Calu3 (cell line): ENCODE data around the gene LAMA5. TPM values are rescaled to one million over a fixed set of nuclear protein-coding genes. Genes with fewer than 3 reads are reported as not detected.

ENCODE experiments used
- BruUV-seq: library from RNA; stranded (reverse); fragments of 400-500 nt; replicated peaks from 2 replicates; lab custom pipeline; 2021; lab: Mats Ljungman, UMichigan
- CTCF ChIA-PET: fragments of 300-600 bp; sonication (Branson Sonifier 250); formaldehyde crosslinking; loops from one replicate; lab custom pipeline; 2022; ENCODE audit warnings: antibody characterized with exemption; lab: Charles Lee
- DNase-seq: peaks from one replicate; pipeline ENCODE4 v3.0.0; 2022
- H3K27ac Mint-ChIP-seq: one replicate; pipeline ENCODE4 v1.8.0; 2022; ENCODE audit warnings: mixed read lengths; ENCODE audit not compliant: unreplicated experiment
- H3K27me3 Mint-ChIP-seq: one replicate; pipeline ENCODE4 v1.8.0; 2022; ENCODE audit warnings: mixed read lengths; ENCODE audit not compliant: unreplicated experiment
- H3K36me3 Mint-ChIP-seq: one replicate; pipeline ENCODE4 v1.8.0; 2022; ENCODE audit warnings: mild to moderate bottlenecking, moderate library complexity, mixed read lengths; ENCODE audit not compliant: insufficient read depth, unreplicated experiment
- H3K4me1 Mint-ChIP-seq: one replicate; pipeline ENCODE4 v1.8.0; 2022; ENCODE audit warnings: mild to moderate bottlenecking, low read depth, mixed read lengths; ENCODE audit not compliant: unreplicated experiment
- H3K4me3 Mint-ChIP-seq: one replicate; pipeline ENCODE4 v1.8.0; 2022; ENCODE audit warnings: mild to moderate bottlenecking, low read depth, moderate library complexity, mixed read lengths; ENCODE audit not compliant: unreplicated experiment
- H3K9me3 Mint-ChIP-seq: one replicate; pipeline ENCODE4 v1.8.0; 2022; ENCODE audit warnings: low read depth, mixed read lengths; ENCODE audit not compliant: unreplicated experiment
- intact Hi-C: fragments of 100-400 bp; cut with micrococcal nuclease; formaldehyde crosslinking; loops from one replicate; pipeline ENCODE4 v1.10.0; 2022; ENCODE audit not compliant: unreplicated experiment
- total RNA-seq: library from RNA; stranded (reverse); gene quantifications from 2 replicates; pipeline ENCODE4 v1.2.3, GENCODE V29; 2022
- TF ChIP-seq, protein P1 (sequence below): fragments of 200-600 bp; IDR thresholded peaks from one replicate; pipeline ENCODE4 v1.8.0; 2022; ENCODE audit warnings: antibody characterized with exemption; ENCODE audit not compliant: unreplicated experiment

LAMA5 gene
- total RNA-seq, 1 experiment from 2014 or later, result 763 TPM

DNA sequence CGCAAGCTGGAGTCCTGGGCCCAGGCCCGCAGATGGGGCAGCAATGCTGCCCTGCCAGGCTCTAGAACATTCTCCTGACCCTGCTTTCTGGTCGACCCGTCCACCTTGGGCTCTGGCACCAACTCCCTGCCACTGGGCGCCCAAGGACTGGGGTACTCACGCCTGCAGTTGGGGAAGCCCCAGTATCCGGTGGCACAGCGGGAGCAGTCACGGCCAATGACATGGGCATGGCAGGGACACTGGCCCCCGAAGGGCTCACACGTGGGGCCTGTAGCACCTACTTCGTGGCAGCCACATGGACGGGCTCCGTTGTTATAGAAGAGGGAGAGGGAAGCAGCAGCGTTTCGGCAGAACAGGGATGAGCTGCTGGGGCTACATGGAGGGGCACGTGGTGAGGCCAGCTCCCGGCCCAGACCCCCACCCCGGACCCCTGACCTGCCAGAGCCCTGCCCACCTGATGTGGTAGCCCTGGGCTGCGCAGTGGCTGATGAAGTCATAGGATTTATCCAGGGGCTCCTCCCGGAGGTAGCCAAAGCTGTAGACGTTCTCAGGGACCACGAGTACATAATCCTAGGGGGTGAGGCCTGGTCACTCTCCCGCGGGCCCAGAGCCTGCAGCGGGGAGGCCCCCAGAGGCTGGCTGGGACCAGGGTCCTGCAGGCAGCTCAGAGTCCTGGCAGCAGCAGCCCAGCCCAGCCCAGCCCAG lies 38.3 kb downstream of the LAMA5 start:
- TF ChIP-seq, protein P1, sequence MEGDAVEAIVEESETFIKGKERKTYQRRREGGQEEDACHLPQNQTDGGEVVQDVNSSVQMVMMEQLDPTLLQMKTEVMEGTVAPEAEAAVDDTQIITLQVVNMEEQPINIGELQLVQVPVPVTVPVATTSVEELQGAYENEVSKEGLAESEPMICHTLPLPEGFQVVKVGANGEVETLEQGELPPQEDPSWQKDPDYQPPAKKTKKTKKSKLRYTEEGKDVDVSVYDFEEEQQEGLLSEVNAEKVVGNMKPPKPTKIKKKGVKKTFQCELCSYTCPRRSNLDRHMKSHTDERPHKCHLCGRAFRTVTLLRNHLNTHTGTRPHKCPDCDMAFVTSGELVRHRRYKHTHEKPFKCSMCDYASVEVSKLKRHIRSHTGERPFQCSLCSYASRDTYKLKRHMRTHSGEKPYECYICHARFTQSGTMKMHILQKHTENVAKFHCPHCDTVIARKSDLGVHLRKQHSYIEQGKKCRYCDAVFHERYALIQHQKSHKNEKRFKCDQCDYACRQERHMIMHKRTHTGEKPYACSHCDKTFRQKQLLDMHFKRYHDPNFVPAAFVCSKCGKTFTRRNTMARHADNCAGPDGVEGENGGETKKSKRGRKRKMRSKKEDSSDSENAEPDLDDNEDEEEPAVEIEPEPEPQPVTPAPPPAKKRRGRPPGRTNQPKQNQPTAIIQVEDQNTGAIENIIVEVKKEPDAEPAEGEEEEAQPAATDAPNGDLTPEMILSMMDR, result no peak
- CTCF ChIA-PET, result interaction anchor here (0.6 to 2.9 kb wide), 2 partner anchors 54 to 1426 kb away, joined by 8 to 14 read pairs; no protein-coding TSS in a partner anchor
- no TSS peak for BruUV-seq
- no peaks in the 10 kb centered on the region for H3K27me3 Mint-ChIP-seq
- peak overlapping the region; percentile 30 for H3K27ac Mint-ChIP-seq
- no peaks in the 10 kb centered on the region for H3K9me3 Mint-ChIP-seq
- peaks cover 94% of the 10 kb centered on the region for H3K36me3 Mint-ChIP-seq
- H3K4me3 Mint-ChIP-seq, result no peak overlapping the region
- no peaks in the 10 kb centered on the region for H3K4me1 Mint-ChIP-seq
- intact Hi-C loops, result no loop called here
- DNase-seq, result no peak

DNA sequence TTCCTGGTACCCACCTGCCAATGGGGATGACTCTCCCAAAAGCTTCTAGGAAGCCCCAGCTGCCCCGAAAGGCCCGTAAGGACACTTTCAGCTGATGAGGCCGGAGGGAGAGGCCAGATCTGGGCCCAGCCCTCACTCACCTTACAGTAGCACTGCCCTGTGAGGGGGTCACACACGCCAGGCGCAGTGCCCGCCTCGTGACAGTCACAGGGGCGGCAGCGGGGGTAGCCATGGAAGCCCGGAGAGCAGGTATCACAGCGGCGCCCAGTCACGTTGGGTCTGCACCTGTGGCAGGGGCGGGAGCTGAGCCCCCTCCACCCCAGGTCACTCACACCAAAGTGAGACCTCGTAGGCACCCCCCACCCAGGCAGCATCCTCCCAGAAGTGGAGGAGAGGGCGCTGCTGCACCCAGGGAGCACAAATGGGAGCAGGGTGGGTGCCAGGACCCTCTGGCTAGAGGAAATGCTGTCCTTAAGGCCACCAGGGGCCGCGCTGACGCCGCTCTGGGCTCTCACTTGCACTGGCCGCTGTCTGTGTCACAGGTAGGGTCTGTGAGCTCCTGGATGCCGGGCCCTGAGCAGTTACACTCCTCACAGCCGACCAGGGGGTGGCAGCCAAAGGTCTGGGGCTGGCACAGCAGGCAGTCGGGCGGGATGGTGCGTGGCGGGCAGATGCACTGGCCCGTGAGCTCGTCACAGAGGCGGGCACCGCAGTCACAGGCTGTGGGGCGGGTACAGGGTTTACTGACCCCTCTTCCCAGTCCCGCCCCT lies 39.2 kb downstream of the LAMA5 start:
- intact Hi-C loops, result no loop called here
- Mint-ChIP-seq H3K4me1 (no peaks in the 10 kb centered on the region), H3K4me3 (no peak overlapping the region), H3K27ac (peak overlapping the region; percentile 30), H3K9me3 (no peaks in the 10 kb centered on the region), H3K36me3 (peaks cover 100% of the 10 kb centered on the region), H3K27me3 (no peaks in the 10 kb centered on the region)
- no TSS peak for BruUV-seq
- CTCF ChIA-PET, result interaction anchor here (0.6 to 2.9 kb wide), 3 partner anchors 40 to 660 kb away, joined by 3 to 14 read pairs (median 3); no protein-coding TSS in a partner anchor
- no peak for DNase-seq
- TF ChIP-seq, protein P1, result no peak

DNA sequence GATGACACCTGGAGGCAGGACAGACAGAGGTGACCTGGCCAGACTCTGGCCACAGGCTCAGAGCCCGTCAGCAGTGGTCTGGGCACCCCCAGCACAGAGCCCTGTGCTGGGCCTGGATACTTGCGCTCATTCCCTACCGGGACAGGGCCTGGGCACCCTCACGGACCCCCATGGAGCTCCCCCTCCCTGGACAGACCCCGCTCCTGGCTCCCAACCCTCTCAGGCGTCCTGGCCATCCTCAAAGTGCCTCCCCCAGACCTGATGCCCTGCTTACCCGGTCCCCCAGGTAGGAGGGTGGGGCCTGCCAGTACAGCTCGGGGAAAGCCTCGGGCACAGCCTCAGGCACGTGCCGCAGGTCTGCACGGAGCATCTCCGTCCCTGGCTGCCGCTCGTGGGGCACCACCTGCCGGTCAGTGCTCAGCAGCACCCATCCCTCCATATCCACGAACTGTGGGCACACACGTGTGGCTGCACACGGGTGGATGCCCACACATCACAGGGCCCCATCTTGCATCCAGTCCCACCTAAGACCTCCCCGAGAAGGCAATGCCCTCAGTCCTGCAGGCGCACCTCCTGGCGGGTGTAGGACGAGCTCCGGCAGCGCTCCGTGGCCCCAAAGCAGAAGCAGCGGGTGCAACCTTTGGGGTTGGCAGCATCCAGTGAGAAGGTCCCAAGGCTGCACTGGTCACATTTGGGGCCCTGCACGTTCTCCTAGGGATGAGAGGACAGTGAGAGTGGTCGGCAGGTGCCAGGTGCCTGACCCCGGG lies 40.0 kb downstream of the LAMA5 start:
- no peak overlapping the region for H3K27ac Mint-ChIP-seq
- H3K4me1 Mint-ChIP-seq, result no peaks in the 10 kb centered on the region
- CTCF ChIA-PET, result interaction anchor here (2.9 kb wide), 1 partner anchor 55 kb away, joined by 14 read pairs; no protein-coding TSS in a partner anchor
- no peaks in the 10 kb centered on the region for H3K27me3 Mint-ChIP-seq
- no peaks in the 10 kb centered on the region for H3K9me3 Mint-ChIP-seq
- TSS peak; percentile 21 for BruUV-seq
- TF ChIP-seq, protein P1, result no peak
- intact Hi-C loops, result no loop called here
- no peak overlapping the region for H3K4me3 Mint-ChIP-seq
- peaks cover 100% of the 10 kb centered on the region for H3K36me3 Mint-ChIP-seq
- no peak for DNase-seq

DNA sequence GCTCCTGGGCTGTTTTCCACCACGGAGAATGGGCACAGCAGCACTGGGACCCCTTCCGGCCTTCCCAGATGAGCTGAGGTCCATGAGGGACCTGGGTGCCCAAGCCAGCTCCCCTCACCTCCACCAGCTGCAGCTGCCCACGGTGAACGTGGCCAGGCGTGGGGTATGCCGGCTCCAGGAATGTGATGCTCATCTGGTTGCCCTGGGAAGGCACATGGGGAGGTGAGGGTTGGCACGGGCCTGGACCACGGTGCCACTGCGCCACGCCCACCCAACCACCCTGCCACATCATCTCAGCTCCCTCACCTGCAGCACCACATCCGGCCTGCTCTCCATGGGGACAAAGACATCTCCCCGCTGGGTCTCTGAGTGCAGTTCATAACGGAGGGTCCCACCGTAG lies 40.6 kb downstream of the LAMA5 start:
- intact Hi-C loops, result no loop called here
- Mint-ChIP-seq H3K4me1 (no peaks in the 10 kb centered on the region), H3K9me3 (no peaks in the 10 kb centered on the region), H3K4me3 (no peak overlapping the region), H3K36me3 (peaks cover 100% of the 10 kb centered on the region), H3K27me3 (no peaks in the 10 kb centered on the region), H3K27ac (peak overlapping the region; percentile 15)
- DNase-seq, result no peak
- TF ChIP-seq, protein P1, result no peak
- CTCF ChIA-PET, result no interaction called here
- no TSS peak for BruUV-seq
